Measurements from ENCODE around the gene SCRT2.
"Not testable (repeated sequence)": the region's sequence is repeated elsewhere in the genome, so short reads cannot be mapped to it uniquely, and the experiment has no call there.

SCRT2 gene

GRCh38 chr20:697826-698225 lies 22.2 kb upstream of the SCRT2 start:
- no peak overlapping the region for H3K9ac ChIP-seq (ENCODE audit: low read length)
- no peaks in the 10 kb centered on the region for H3K9me3 ChIP-seq (ENCODE audit: control insufficient read depth, low read length)
- no peaks in the 10 kb centered on the region for H3K27me3 ChIP-seq (ENCODE audit: control insufficient read depth, insufficient read depth, low read length)
- H3K36me3 ChIP-seq (ENCODE audit: control insufficient read depth, insufficient read depth, low read length), result no peaks in the 10 kb centered on the region
- no peak overlapping the region for H3K4me3 ChIP-seq (ENCODE audit: low read length)
- peaks cover 9% of the 10 kb centered on the region for H3K4me1 ChIP-seq (ENCODE audit: control insufficient read depth, insufficient read depth, low read length)

GRCh38 chr20:695165-695866 lies 19.7 kb upstream of the SCRT2 start:
- H3K36me3 ChIP-seq (ENCODE audit: control insufficient read depth, insufficient read depth, low read length), result no peaks in the 10 kb centered on the region
- H3K27me3 ChIP-seq (ENCODE audit: control insufficient read depth, insufficient read depth, low read length), result no peaks in the 10 kb centered on the region
- H3K4me1 ChIP-seq (ENCODE audit: control insufficient read depth, insufficient read depth, low read length), result peaks cover 9% of the 10 kb centered on the region
- no peaks in the 10 kb centered on the region for H3K9me3 ChIP-seq (ENCODE audit: control insufficient read depth, low read length)
- no peak overlapping the region for H3K4me3 ChIP-seq (ENCODE audit: low read length)
- H3K9ac ChIP-seq (ENCODE audit: low read length), result no peak overlapping the region

GRCh38 chr20:694496-694895 lies 18.9 kb upstream of the SCRT2 start:
- peaks cover 9% of the 10 kb centered on the region for H3K4me1 ChIP-seq (ENCODE audit: control insufficient read depth, insufficient read depth, low read length)
- H3K4me3 ChIP-seq (ENCODE audit: low read length), result no peak overlapping the region
- H3K9ac ChIP-seq (ENCODE audit: low read length), result no peak overlapping the region
- no peaks in the 10 kb centered on the region for H3K27me3 ChIP-seq (ENCODE audit: control insufficient read depth, insufficient read depth, low read length)
- H3K9me3 ChIP-seq (ENCODE audit: control insufficient read depth, low read length), result no peaks in the 10 kb centered on the region
- H3K36me3 ChIP-seq (ENCODE audit: control insufficient read depth, insufficient read depth, low read length), result no peaks in the 10 kb centered on the region

GRCh38 chr20:693786-694185 lies 18.2 kb upstream of the SCRT2 start:
- H3K9ac ChIP-seq (ENCODE audit: low read length); H3K9me3 ChIP-seq (ENCODE audit: control insufficient read depth, low read length); H3K36me3 ChIP-seq (ENCODE audit: control insufficient read depth, insufficient read depth, low read length); H3K4me3 ChIP-seq (ENCODE audit: low read length); H3K4me1 ChIP-seq (ENCODE audit: control insufficient read depth, insufficient read depth, low read length); H3K27me3 ChIP-seq (ENCODE audit: control insufficient read depth, insufficient read depth, low read length): not testable (repeated sequence)

GRCh38 chr20:692044-692443 lies 16.4 kb upstream of the SCRT2 start:
- H3K4me1 ChIP-seq (ENCODE audit: control insufficient read depth, insufficient read depth, low read length), result peaks cover 9% of the 10 kb centered on the region
- no peak overlapping the region for H3K4me3 ChIP-seq (ENCODE audit: low read length)
- no peaks in the 10 kb centered on the region for H3K36me3 ChIP-seq (ENCODE audit: control insufficient read depth, insufficient read depth, low read length)
- H3K9me3 ChIP-seq (ENCODE audit: control insufficient read depth, low read length), result no peaks in the 10 kb centered on the region
- no peaks in the 10 kb centered on the region for H3K27me3 ChIP-seq (ENCODE audit: control insufficient read depth, insufficient read depth, low read length)
- H3K9ac ChIP-seq (ENCODE audit: low read length), result no peak overlapping the region

- Histone ChIP-seq H3K4me1 (ENCODE audit: control insufficient read depth, insufficient read depth, low read length) (peaks cover 6% of the 10 kb centered on the region), H3K4me3 (ENCODE audit: low read length) (no peak overlapping the region), H3K36me3 (ENCODE audit: control insufficient read depth, insufficient read depth, low read length) (no peaks in the 10 kb centered on the region), H3K9me3 (ENCODE audit: control insufficient read depth, low read length) (no peaks in the 10 kb centered on the region), H3K9ac (ENCODE audit: low read length) (no peak overlapping the region), H3K27me3 (ENCODE audit: control insufficient read depth, insufficient read depth, low read length) (peaks cover 2% of the 10 kb centered on the region)
Observed at GRCh38 chr20:689947-690346, 14.3 kb upstream of the SCRT2 start.

- peaks cover 2% of the 10 kb centered on the region for H3K4me1 ChIP-seq (ENCODE audit: control insufficient read depth, insufficient read depth, low read length)
- H3K36me3 ChIP-seq (ENCODE audit: control insufficient read depth, insufficient read depth, low read length), result no peaks in the 10 kb centered on the region
- H3K9me3 ChIP-seq (ENCODE audit: control insufficient read depth, low read length), result no peaks in the 10 kb centered on the region
- H3K27me3 ChIP-seq (ENCODE audit: control insufficient read depth, insufficient read depth, low read length), result peaks cover 6% of the 10 kb centered on the region
- no peak overlapping the region for H3K9ac ChIP-seq (ENCODE audit: low read length)
- no peak overlapping the region for H3K4me3 ChIP-seq (ENCODE audit: low read length)
Observed at GRCh38 chr20:689348-689747, 13.7 kb upstream of the SCRT2 start.

GRCh38 chr20:688809-689212 lies 13.2 kb upstream of the SCRT2 start:
- Histone ChIP-seq H3K9me3 (ENCODE audit: control insufficient read depth, low read length) (no peaks in the 10 kb centered on the region), H3K4me1 (ENCODE audit: control insufficient read depth, insufficient read depth, low read length) (no peaks in the 10 kb centered on the region), H3K36me3 (ENCODE audit: control insufficient read depth, insufficient read depth, low read length) (no peaks in the 10 kb centered on the region), H3K9ac (ENCODE audit: low read length) (no peak overlapping the region), H3K4me3 (ENCODE audit: low read length) (no peak overlapping the region), H3K27me3 (ENCODE audit: control insufficient read depth, insufficient read depth, low read length) (peaks cover 6% of the 10 kb centered on the region)

- Histone ChIP-seq H3K27me3 (ENCODE audit: control insufficient read depth, insufficient read depth, low read length) (peaks cover 6% of the 10 kb centered on the region), H3K4me3 (ENCODE audit: low read length) (no peak overlapping the region), H3K4me1 (ENCODE audit: control insufficient read depth, insufficient read depth, low read length) (no peaks in the 10 kb centered on the region), H3K36me3 (ENCODE audit: control insufficient read depth, insufficient read depth, low read length) (no peaks in the 10 kb centered on the region), H3K9ac (ENCODE audit: low read length) (no peak overlapping the region), H3K9me3 (ENCODE audit: control insufficient read depth, low read length) (no peaks in the 10 kb centered on the region)
Observed at GRCh38 chr20:687468-688203, 12.0 kb upstream of the SCRT2 start.

- Histone ChIP-seq H3K4me1 (ENCODE audit: control insufficient read depth, insufficient read depth, low read length) (no peaks in the 10 kb centered on the region), H3K36me3 (ENCODE audit: control insufficient read depth, insufficient read depth, low read length) (no peaks in the 10 kb centered on the region), H3K27me3 (ENCODE audit: control insufficient read depth, insufficient read depth, low read length) (peaks cover 11% of the 10 kb centered on the region), H3K4me3 (ENCODE audit: low read length) (no peak overlapping the region), H3K9ac (ENCODE audit: low read length) (no peak overlapping the region), H3K9me3 (ENCODE audit: control insufficient read depth, low read length) (no peaks in the 10 kb centered on the region)
Observed at GRCh38 chr20:684676-685319, 9.2 kb upstream of the SCRT2 start.

- Histone ChIP-seq H3K36me3 (ENCODE audit: control insufficient read depth, insufficient read depth, low read length) (no peaks in the 10 kb centered on the region), H3K4me1 (ENCODE audit: control insufficient read depth, insufficient read depth, low read length) (no peaks in the 10 kb centered on the region), H3K27me3 (ENCODE audit: control insufficient read depth, insufficient read depth, low read length) (peaks cover 32% of the 10 kb centered on the region), H3K9me3 (ENCODE audit: control insufficient read depth, low read length) (no peaks in the 10 kb centered on the region), H3K9ac (ENCODE audit: low read length) (no peak overlapping the region), H3K4me3 (ENCODE audit: low read length) (no peak overlapping the region)
Observed at GRCh38 chr20:682123-682522, 6.5 kb upstream of the SCRT2 start.

GRCh38 chr20:680638-681187 lies 5.1 kb upstream of the SCRT2 start:
- Histone ChIP-seq H3K9ac (ENCODE audit: low read length) (no peak overlapping the region), H3K9me3 (ENCODE audit: control insufficient read depth, low read length) (no peaks in the 10 kb centered on the region), H3K4me1 (ENCODE audit: control insufficient read depth, insufficient read depth, low read length) (peaks cover 10% of the 10 kb centered on the region), H3K36me3 (ENCODE audit: control insufficient read depth, insufficient read depth, low read length) (no peaks in the 10 kb centered on the region), H3K4me3 (ENCODE audit: low read length) (no peak overlapping the region), H3K27me3 (ENCODE audit: control insufficient read depth, insufficient read depth, low read length) (peaks cover 46% of the 10 kb centered on the region)
